A673 (cell line): Measurements from ENCODE around the gene GPX3. TPM values are rescaled to one million over a fixed set of nuclear protein-coding genes. Genes with fewer than 3 reads are reported as not detected.

Experiments
- BruUV-seq: library from RNA; stranded (reverse); fragments of 400-500 nt; replicated peaks from 2 replicates; lab custom pipeline; 2021; lab: Mats Ljungman, UMichigan
- CTCF ChIA-PET: fragments of 300-600 bp; sonication (Branson Sonifier 250); formaldehyde crosslinking; loops from one replicate; lab custom pipeline; 2022; ENCODE audit warnings: antibody characterized with exemption; lab: Charles Lee
- POLR2A ChIA-PET: fragments of 300-600 bp; sonication (Branson Sonifier 250); formaldehyde crosslinking; loops from one replicate; lab custom pipeline; 2022; ENCODE audit warnings: antibody characterized with exemption; ENCODE audit not compliant: low non-redundant PET; lab: Charles Lee
- DNase-seq: peaks from one replicate; pipeline ENCODE4 v3.0.0-alpha.2; 2015; ENCODE audit warnings: low spot score
- H3K27ac ChIP-seq: fragments of 200-600 bp; sonication (generic); 2 replicates; pipeline ENCODE4 v1.5.1; 2016; ENCODE audit warnings: mixed run types, low read depth, mild to moderate bottlenecking, mixed read lengths, antibody characterized with exemption, low read length; ENCODE audit not compliant: poor library complexity, severe bottlenecking
- H3K27me3 ChIP-seq: fragments of 200-600 bp; sonication (generic); replicated peaks from 2 replicates; pipeline ENCODE4 v1.6.1; 2017; ENCODE audit warnings: mixed run types, low read depth, mild to moderate bottlenecking, mixed read lengths, antibody characterized with exemption, low read length; ENCODE audit not compliant: insufficient read depth, poor library complexity
- H3K36me3 ChIP-seq: fragments of 200-600 bp; sonication (generic); 2 replicates; pipeline ENCODE4 v1.6.1; 2016; ENCODE audit warnings: mixed run types, mild to moderate bottlenecking, mixed read lengths, antibody characterized with exemption, low read length; ENCODE audit not compliant: insufficient read depth, poor library complexity, severe bottlenecking
- H3K4me1 ChIP-seq: fragments of 200-600 bp; sonication (generic); 2 replicates; pipeline ENCODE4 v1.6.1; 2017; ENCODE audit warnings: mixed run types, mild to moderate bottlenecking, mixed read lengths, antibody characterized with exemption, low read length; ENCODE audit not compliant: insufficient read depth, poor library complexity, severe bottlenecking
- H3K4me3 ChIP-seq: fragments of 200-600 bp; sonication (generic); 2 replicates; pipeline ENCODE4 v1.5.1; 2016; ENCODE audit warnings: low read depth, mixed run types, mild to moderate bottlenecking, mixed read lengths, low read length; ENCODE audit not compliant: poor library complexity, severe bottlenecking
- H3K9me3 ChIP-seq: fragments of 200-600 bp; sonication (generic); 2 replicates; pipeline ENCODE4 v1.6.1; 2016; ENCODE audit warnings: mixed run types, low read depth, mild to moderate bottlenecking, mixed read lengths, antibody characterized with exemption, low read length; ENCODE audit not compliant: poor library complexity, severe bottlenecking
- EZH2 ChIP-seq: fragments of 200-600 bp; sonication (generic); IDR thresholded peaks from 2 replicates; pipeline ENCODE4 v1.6.1; 2017; ENCODE audit warnings: borderline replicate concordance, low read depth, mild to moderate bottlenecking, mixed read lengths, antibody characterized with exemption, low read length; ENCODE audit not compliant: poor library complexity, severe bottlenecking
- intact Hi-C: fragments of 100-400 bp; cut with micrococcal nuclease; formaldehyde crosslinking; loops from one replicate; pipeline ENCODE4 v1.10.0; 2022; ENCODE audit not compliant: unreplicated experiment
- total RNA-seq: library from RNA; stranded (reverse); gene quantifications from 2 replicates; pipeline ENCODE4 v1.2.3, GENCODE V29; 2021
- TF ChIP-seq, protein P1 (sequence below): fragments of 300-800, 200-600 bp; sonication (generic); conservative IDR thresholded peaks from 2 replicates; pipeline ENCODE4 v1.5.1; 2017; ENCODE audit warnings: low read depth, mild to moderate bottlenecking, antibody characterized with exemption, low read length, moderate library complexity, mixed read lengths

The GPX3 gene
- total RNA-seq, 1 experiment from 2014 or later = 0.19 TPM

DNA sequence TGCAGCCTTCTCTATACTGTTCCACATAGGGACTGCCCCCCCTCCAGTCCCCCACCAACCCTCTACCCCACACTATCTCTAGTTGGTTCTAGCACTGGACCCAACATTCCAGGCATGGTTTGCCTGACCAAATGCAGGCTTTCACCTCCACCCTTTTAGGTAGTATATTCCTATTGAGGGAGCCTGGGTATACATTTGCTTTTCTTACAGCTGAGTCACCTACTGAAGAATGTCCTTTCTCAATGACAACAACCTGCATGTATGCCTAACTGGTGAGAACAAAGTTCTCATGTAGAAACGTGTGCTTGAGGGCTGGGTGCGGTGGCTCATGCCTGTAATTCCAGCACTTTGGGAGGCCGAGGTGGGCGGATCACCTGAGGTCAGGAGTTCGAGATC, 52.2 kb downstream of the GPX3 start:
- Histone ChIP-seq H3K4me3 (no peak overlapping the region), H3K4me1 (no peaks in the 10 kb centered on the region), H3K36me3 (no peaks in the 10 kb centered on the region), H3K27me3 (no peaks in the 10 kb centered on the region), H3K27ac (no peak overlapping the region), H3K9me3 (no peaks in the 10 kb centered on the region)
- TF ChIP-seq, protein P1, sequence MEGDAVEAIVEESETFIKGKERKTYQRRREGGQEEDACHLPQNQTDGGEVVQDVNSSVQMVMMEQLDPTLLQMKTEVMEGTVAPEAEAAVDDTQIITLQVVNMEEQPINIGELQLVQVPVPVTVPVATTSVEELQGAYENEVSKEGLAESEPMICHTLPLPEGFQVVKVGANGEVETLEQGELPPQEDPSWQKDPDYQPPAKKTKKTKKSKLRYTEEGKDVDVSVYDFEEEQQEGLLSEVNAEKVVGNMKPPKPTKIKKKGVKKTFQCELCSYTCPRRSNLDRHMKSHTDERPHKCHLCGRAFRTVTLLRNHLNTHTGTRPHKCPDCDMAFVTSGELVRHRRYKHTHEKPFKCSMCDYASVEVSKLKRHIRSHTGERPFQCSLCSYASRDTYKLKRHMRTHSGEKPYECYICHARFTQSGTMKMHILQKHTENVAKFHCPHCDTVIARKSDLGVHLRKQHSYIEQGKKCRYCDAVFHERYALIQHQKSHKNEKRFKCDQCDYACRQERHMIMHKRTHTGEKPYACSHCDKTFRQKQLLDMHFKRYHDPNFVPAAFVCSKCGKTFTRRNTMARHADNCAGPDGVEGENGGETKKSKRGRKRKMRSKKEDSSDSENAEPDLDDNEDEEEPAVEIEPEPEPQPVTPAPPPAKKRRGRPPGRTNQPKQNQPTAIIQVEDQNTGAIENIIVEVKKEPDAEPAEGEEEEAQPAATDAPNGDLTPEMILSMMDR = no peak
- no peak for TF ChIP-seq EZH2
- intact Hi-C loops = no loop called here
- no TSS peak for BruUV-seq
- CTCF ChIA-PET = no interaction called here
- no peak for DNase-seq
- POLR2A ChIA-PET = no interaction called here

DNA sequence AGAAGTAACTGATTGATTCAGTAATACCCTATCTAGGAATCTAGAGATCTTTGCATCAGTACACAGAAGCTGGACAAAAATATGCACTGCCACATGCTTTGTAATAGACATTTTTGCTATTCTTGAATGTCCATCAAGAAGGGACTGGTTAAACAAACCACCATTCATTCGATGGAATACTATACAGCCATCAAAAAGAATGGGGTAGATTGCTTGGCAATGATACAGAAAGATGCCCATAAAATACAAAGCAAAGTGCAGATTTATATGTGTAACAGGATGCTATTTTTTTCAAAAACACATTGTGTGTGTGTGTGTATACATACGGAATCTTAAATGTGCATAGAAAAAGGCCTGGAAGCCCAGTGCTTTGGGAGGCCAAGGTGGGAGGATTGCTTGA, 52.9 kb downstream of the GPX3 start:
- no peak overlapping the region for H3K4me3 ChIP-seq
- DNase-seq = no peak
- H3K27me3 ChIP-seq = no peaks in the 10 kb centered on the region
- H3K27ac ChIP-seq = no peak overlapping the region
- intact Hi-C loops = no loop called here
- no peaks in the 10 kb centered on the region for H3K9me3 ChIP-seq
- ChIA-PET POLR2A (no interaction called here), CTCF (no interaction called here)
- no peak for TF ChIP-seq EZH2
- TF ChIP-seq, protein P1 = no peak
- BruUV-seq = no TSS peak
- H3K36me3 ChIP-seq = no peaks in the 10 kb centered on the region
- H3K4me1 ChIP-seq = no peaks in the 10 kb centered on the region

DNA sequence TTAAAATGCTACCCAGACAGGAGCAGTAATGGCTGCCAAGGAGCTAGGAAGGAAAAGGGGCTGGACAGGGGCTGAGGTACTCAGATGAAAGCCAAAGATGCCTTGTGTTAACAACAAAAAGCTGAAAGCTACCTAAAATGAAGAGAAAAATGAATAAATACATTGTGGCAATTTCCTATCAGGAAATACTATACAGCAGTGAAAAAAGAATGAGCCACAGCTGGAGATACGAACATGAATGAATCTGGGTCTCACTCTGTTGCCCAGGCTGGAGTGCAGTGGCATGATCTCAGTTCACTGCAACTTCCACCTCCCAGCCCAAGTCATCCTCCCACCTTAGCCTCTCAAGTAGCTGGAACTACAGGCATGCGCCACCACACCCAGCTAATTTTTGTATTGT, 54.2 kb downstream of the GPX3 start:
- ChIA-PET CTCF (no interaction called here), POLR2A (no interaction called here)
- TF ChIP-seq, protein P1 = no peak
- TF ChIP-seq EZH2 = no peak
- H3K4me3 ChIP-seq = no peak overlapping the region
- intact Hi-C loops = no loop called here
- H3K4me1 ChIP-seq = no peaks in the 10 kb centered on the region
- no peaks in the 10 kb centered on the region for H3K9me3 ChIP-seq
- no peaks in the 10 kb centered on the region for H3K27me3 ChIP-seq
- no peak overlapping the region for H3K27ac ChIP-seq
- H3K36me3 ChIP-seq = no peaks in the 10 kb centered on the region
- BruUV-seq = no TSS peak
- no peak for DNase-seq
